ENCODE results near the gene PCDHB12.

PCDHB12 gene

GRCh38 chr5:141260458-141261237 is 52.1 kb downstream of the PCDHB12 start:
- DNase-seq (ENCODE audit: low read depth in 2 of 3, low spot score in 1 of 3), result no peak

DNA sequence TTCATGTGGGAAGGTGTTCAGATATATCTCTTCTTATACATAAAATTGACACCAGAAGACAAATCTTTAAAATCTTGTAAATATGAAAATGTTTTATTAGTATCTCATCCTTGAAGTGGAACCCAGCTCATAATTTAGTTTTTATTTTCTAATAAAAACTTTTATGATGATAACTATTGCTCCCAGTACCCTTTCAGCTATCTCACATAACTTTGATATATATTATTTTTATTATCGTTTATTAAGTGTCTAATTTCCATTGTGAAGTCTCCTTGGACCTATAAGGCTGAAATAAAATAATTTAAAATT is 52.7 kb downstream of the PCDHB12 start:
- DNase-seq (ENCODE audit: low read depth in 2 of 3, low spot score in 1 of 3), result no peak
